HG03565 (cell line): ENCODE measurements around the gene MAPK10.
"Not testable (repeated sequence)": the region's sequence is repeated elsewhere in the genome, so short reads cannot be mapped to it uniquely, and the experiment has no call there.

Experiments
- ATAC-seq: cut with Tn5 transposase; IDR thresholded peaks from one replicate; pipeline ENCODE4 v1.9.1; 2021; ENCODE audit warnings: mild to moderate bottlenecking, moderate library complexity; ENCODE audit not compliant: unreplicated experiment

The MAPK10 gene

DNA sequence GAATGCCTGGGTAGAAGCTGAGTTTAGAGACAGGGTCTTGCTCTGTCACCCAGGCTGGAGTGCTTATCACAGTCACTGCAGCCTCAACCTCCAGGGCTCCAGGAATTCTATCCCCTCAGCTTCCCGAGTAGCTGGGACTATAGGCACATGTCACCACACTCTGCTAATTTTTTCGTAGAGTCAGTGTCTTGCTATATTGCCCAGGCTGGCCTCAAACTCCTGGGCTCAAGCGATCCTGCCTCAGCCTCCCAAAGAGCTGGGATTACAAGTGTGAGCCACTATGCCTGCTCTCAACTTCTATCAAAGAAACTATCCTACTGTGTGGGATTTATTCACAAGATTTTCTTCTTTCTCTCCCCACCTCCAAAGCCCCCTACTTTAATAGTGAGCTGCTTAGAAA lies 15.7 kb downstream of the MAPK10 start:
- no peak for ATAC-seq

DNA sequence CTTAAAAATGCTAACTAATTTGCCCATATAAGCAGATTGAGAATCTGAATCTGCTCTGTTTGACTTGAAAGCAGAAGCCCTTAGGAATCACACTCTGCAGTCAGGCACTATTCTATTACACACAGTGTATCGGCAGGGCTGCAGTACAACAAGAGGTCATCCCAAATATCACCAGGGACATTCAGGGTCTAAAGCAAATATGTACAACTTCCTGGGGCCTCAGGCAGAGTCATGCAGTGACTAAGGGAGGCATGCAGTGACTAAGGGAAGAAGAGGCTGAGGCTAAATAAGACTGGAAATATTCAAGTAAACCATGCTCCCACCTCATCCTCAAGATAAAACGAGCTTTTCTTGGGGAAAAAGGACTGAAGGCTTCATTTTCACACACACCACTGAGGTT lies 20.9 kb downstream of the MAPK10 start:
- ATAC-seq: no peak

DNA sequence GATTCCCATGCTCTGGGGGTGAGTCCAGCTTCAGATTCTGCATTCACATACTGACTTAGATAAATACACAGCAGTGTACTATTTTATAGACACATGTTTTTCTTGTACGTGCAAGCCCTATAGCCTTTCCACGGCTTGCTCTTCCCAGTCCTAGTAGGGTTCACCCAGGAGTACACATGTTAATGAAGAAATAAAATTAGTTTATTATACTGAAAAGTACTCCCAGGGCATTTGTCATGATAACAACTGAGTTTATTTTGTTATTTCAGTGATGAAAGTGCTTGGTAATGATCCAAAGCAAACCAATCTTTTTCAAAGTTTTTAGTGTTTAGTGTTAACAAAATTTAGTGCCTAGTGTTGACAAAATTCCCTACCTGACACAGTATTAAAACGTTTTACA lies 21.3 kb downstream of the MAPK10 start:
- ATAC-seq: no peak

DNA sequence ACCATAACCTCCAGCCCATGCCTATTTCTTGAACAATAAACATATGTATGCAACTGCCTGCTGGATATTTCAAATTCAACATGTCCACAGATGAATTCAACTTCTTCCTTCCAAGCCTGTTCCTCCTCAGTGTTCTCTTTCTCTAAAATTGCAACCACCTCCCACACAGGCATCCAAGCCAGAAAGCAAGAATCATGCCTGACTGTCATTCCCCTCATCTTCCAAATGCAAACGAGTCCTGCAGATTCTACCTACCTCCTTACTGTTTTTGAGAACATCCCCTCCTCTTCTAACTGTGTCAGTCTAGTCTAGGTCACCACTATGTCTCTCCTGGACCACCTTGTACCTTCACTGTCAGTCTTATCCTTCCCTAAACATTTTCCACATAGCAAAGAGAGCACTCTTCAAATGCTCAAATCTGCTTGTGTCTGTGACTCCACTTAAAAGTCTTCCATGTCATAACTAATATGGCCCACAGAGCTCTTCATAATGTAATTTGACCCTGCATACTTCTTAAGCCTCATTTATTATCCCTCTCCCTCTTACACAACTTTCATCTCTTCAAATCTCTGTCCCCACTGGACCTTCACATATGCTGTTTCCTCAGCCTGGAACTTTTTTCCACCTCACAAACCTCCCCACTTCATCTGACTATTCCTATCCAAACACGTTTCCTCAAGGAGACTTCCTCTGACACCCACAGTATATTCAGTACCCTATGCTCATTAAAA lies 25.7 kb downstream of the MAPK10 start:
- ATAC-seq: no peak

DNA sequence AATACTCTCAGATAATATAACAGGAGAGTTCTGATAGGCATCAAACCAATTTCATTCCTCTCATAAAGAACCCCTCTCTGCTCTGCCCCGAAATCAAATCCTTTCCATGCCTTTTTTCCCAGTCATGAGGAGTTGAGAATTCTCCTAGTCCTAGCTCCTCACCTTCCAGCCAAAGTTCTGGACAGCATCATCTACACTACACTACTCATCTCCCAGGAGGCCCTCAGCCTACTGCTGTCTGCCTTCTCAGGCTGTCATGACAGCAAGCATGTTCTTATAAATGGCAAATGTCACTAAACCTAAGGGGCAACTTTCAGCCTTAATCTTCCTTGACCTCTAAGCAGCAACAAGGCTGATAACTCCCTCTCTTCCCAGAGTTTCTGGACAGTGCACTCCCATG lies 26.6 kb downstream of the MAPK10 start:
- no peak for ATAC-seq

DNA sequence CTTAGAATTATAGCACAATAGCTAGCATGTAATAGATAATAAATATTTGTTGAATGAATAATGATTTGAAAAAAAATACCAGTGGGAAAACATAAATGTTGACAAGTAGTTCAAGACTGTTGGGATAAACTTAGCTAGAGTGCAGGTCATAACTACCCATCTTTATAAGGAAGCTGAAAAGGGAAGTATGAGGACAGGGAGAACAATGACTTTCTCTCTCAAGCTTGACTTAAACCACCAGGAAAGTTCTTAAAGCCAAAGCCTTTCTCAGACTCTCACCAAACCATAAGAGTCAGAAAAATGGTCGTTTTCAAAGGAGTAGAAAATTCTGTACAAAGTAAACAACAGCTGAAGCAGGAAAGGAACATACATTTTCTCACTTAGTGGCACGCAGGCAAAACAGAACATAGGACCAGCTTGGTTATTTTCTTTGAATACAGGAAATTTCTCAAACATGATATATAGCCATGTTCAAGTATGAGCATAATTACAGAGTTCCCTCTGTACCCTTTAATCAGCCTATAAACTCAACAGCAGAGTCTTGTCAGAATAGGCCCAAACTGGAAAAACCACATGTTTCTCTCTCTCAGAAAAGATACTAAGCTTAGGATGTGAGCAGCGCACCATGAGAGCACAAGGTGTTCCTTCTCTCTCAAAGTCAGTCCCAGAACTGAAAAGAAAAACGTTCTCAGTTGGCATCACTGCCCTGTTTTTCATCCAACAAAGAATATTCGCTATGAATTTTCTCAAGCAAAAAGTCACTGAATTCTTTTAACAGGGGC lies 28.7 kb downstream of the MAPK10 start:
- ATAC-seq: no peak

DNA sequence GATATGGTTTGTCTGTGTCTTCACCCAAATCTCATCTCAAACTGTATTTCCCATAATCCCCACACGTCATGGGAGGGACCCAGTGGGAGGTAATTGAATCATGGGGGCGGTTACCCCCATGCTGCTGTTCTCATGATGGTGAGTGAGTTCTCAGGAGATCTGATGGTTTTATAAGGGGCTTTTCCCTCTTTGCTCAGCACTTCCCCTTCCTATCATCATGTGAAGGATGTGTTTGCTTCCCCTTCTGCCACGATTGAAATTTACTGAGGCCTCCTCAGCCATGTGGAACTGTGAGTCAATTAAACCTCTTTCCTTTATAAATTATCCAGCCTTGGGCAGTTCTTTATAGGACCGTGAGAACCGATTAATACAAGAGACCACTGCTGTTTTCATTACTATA lies 29.4 kb downstream of the MAPK10 start:
- not testable (repeated sequence) for ATAC-seq

DNA sequence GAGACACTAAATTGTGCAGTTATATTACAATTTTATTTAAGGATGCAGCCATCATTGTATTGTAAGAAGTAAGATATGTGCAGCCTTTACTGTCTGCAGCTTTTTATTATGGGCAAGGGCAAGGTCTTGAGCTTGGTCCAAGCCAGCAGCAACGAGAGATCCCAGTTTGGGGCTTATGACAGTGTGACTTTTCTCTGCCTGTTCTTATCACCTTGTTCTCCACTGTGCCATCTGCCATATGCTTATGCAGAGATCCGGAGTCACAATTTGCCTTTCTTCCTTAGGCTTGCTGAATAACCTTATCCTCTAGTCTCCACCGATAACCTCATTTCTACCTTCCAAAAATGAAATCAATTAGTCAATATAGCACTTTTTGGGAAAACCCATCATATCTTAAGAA lies 30.4 kb downstream of the MAPK10 start:
- no peak for ATAC-seq

DNA sequence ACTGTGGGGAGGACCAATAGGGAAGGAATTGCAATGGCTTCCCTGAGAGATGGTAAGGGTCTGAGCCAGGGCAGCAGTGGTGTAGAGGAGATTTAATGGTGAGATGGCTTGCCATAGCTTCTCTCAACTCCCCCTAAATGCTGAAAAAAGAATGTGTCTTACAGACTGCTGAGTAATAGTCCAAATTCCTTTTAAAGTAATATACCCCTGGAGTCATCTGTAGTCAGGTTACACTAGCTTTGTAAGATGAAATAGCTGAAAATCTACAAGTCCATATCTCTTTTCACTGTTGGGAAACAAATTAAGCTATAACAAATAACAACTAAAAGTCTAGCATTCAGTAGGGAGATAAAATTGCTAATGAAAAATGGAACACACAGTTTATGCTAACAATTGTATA lies 33.5 kb downstream of the MAPK10 start:
- no peak for ATAC-seq

DNA sequence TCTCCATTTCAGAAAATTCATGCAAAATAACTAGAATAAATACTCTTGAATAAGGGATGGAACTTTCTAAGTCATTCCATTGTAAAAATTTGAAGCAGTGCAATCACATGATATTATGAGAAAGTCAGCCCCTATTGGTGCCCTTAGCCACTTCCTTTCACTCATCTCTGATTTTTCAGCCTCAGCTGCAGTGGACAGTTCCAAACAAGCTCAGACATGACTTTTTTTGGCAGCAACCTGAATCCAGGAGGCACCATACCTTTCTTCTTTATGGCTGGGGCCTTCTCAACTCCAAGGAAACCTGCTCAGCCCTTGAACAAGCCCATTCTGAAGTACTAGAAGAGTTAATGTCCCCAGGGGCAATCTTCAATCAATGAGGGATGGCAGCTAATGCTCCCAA lies 40.5 kb downstream of the MAPK10 start:
- no peak for ATAC-seq

DNA sequence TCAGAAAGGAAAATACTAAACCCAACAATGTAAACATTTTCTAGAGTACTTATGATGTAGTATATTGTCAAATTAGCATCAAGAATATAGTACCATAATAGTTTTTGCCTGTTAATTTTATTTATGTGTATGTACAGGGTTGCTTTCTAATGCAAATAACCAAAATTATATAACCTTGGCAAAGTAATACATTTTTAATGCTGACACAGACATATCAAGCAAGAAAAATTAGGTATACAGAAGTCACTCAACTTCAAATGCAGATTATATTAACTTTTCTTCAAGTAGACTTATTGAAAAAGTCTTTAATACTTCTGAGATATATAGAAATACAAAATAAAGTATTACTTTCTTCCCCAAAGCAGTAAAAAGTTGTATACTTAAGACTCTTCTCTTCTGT lies 44.3 kb downstream of the MAPK10 start:
- no peak for ATAC-seq

DNA sequence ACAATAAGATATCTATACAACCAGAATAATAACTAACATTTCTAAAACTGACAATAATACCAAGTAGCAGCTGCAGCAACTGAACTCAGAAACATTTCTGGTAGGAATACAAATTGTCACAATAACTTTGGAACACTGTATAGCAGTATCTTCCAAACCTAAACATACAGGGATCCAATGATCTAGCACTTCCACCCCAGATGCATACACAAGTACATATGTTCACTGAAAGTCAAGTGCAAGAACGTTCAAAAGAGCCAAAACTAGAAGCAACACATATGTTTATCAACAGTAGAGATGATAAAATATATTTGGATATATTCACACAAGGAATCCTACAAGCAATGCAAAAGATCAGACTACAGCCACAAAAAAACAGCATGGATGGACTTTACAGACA lies 46.2 kb downstream of the MAPK10 start:
- no peak for ATAC-seq

DNA sequence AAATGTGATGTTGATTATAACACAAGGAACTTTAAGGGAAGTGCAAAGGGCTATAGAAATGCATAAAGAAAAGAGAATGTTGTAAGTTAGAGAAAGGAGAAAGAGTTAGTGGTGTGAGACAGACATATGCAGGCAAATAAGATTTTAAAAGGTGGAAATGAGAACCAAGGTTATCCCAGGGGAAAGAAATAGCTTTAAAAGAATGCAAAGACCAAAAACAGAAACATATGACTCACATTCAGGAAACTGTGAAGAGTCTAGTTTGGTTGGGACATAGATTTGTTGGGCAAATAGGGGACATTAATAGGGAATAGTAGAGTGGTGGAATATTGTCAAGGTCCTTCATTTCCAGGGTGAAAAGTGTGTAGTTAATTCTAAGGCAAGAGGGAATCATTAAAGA lies 52.4 kb downstream of the MAPK10 start:
- no peak for ATAC-seq

DNA sequence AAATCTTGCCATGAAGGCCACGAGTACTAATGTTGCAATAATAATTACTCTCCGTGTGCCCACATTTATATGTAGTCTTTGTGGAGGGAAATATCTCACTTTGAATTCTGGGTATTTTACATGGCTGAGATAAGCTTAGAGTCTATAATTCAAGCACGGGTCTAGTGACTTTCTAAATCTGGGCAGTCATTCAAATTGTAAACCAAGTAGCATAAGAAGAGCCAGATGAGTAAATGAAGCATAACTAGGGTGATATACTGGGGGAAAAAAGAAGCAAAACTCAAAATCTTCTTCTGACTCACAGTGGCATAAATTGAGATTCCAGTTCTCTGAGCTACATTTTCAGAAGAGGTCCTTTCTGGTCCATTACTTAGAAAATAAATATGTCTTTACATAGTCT lies 53.0 kb downstream of the MAPK10 start:
- ATAC-seq: no peak

DNA sequence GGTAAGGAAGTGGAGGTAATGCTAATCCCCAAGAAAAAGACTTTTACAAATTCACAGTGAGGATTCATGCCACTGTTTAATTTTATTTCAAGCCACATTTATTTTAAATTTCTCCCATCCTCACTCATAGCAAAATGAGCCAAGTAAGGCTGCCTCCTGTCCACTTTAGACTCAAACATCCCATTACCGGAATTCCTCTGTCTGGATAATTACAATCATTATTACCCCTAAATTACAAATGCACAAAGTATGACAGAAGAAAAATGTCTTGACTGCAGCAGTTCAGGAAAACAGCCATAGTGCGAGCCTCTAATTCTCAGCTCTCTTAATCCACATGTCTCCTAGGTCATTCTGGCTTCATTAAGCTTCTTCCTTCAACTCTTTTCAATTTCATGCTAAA lies 57.0 kb downstream of the MAPK10 start:
- no peak for ATAC-seq

DNA sequence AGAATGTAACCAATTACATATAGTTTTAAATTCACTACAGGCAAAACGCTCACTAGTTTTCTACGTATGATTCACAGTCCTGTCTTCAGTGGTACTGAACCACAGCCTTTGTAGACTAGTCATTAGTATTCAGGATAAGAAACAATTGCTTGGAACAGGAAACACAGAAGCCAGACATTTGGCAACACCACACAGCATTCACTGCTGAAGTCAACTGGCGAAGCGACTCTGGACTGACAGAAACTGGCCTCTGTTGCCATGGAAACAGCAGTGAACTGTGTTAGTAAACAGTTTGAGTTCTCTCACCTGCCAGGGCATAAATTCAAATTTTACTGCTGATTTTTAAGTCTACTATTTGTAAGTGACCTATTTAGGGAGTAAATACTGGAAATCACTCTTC lies 57.6 kb downstream of the MAPK10 start:
- ATAC-seq: no peak

DNA sequence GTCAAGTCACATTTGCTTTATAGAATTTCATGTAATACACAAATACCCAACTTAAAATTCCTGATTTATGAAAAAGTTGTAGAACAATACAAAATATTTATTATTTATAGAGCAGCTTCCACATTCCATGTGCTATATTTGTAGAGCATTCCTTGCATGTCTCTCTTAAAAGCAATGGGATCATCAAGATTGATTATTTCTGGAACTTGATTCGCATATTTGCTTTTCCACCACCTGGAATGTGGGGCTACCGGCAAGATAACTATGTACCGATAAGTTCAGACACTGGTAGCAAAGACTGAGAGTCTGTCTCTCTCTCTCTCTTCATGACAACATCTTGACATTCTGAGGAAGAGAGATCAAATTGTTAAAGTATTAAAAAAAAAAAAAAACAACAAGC lies 59.3 kb downstream of the MAPK10 start:
- no peak for ATAC-seq

DNA sequence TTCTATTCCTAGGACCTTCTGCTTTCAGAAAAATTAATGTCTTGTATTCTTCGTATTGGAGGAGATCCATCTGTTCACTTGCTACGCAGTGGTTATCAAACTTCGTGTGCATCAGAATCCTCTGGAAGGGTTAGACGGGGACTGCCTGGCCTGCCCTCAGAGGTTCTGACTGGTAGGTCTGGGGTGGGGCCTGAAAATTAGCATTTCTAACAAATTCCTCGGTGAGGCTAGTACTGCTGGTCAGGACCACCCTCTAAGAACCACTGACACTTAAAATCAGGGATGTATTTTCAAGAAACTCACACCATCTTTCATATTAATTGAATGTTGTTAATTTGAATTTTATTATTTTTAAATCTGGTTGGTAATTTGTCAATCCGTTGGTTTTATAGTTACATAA lies 63.0 kb downstream of the MAPK10 start:
- no peak for ATAC-seq

DNA sequence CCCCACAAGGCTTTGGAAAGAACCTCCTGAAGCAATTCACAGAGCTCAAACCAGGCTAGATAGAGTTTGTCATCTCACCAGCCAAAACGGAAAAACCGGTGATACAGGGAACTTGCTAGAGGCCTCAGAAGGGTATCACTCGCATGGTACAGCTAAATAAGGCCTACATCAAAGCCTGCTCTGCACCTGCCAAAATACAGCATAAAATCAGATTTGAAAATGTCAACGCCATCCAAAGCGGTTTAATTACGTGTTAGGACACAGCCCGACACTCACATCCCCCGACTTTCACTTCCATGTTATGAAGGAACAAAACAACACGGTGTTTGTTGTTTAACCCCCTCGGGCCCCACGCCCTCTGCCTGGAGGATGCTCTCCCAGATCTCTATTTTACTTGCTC lies 65.0 kb downstream of the MAPK10 start:
- no peak for ATAC-seq

DNA sequence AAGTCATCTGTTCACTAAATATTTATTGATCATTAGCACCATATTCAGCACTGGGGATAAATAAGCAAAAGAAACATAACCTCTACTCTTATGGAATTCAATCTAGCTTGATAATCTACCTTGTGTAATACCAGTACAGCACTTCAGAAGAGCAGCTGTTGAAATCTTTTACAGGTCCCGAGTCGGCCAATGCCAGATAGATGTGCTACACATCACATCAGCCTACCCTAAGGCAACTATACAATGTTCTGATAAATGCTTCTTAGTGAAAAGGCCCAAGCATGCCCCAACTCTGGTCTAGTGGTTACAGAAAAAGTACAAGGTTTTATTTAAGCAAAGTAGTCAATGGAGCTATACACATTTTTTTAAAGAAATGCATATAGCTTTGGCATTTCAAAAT lies 68.7 kb downstream of the MAPK10 start:
- ATAC-seq: no peak

DNA sequence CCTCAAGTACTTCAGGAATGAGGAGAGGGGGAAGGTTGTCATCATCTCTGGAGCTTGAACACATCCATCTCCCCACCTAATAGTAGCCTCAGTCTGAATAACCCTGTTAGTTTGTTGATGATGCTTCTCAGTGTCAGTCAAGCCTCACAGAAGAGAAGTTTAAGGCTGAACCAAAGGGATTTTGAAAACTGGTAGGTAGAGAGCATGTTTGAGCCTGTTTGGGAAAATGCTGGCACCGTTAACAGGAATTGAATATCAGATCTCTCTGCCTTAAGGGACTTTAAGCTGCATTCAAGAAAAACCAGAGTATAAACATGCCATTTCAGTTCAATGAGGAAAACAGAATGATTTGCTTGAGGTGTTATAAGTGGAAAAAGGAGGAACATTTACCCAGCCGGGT lies 73.1 kb downstream of the MAPK10 start:
- no peak for ATAC-seq

DNA sequence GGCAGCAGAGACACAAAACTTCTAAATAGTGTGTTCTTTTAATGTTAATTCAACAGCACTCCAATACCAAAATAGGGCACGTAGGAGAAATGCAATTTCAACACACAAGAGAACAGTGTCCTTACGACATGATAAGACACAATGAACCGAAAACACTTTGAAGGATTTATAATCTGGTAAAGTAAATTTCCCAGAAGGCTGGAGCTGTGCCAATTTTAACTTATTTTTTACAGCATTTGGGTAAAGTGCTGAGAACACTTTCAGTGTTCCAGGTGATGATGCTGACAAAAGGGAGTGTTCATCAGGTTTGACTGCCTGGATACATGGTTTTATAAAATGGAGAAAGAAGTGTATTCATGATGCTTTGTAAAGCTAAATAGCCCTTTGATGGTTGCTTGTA lies 76.5 kb downstream of the MAPK10 start:
- ATAC-seq: no peak

DNA sequence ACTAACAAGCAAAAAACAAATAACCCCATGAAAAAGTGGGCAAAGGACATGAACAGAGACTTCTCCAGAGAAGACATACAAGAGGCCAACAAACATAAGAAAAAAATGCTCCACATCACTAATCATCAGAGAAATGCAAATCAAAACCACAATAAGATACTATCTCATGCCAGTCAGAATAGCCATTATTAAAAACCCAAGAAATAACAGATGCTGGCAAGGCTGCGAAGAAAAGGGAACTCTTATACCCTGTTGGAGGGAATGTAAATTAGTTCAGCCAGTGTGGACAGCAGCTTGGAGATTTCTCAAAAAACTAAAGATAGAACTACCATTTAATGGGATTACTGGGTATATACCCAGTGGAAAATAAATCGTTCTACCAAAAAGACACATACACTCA lies 79.6 kb downstream of the MAPK10 start:
- ATAC-seq: no peak
